HCT116 (cell line): ENCODE measurements around the gene HOXB3. TPM values are rescaled to one million over a fixed set of nuclear protein-coding genes. Genes with fewer than 3 reads are reported as not detected.

Experiments
- ATAC-seq: fragments of 200-7000 bp; cut with Tn5 transposase; 2 replicates; pipeline ENCODE4 v1.9.1; 2020; ENCODE audit warnings: mild to moderate bottlenecking, moderate library complexity
- BruUV-seq: library from RNA; stranded (reverse); fragments of 400-500 nt; replicated peaks from 2 replicates; lab custom pipeline; 2021; lab: Mats Ljungman, UMichigan
- CTCF ChIA-PET: fragments of 300-600 bp; sonication (Branson Sonifier 250); formaldehyde crosslinking; loops from one replicate; lab custom pipeline; 2021; ENCODE audit warnings: antibody characterized with exemption; lab: Charles Lee
- POLR2A ChIA-PET: fragments of 300-600, 350-600 bp; sonication (Branson Sonifier 250); formaldehyde crosslinking; loops from one replicate; lab custom pipeline; 2021; ENCODE audit warnings: antibody characterized with exemption; lab: Charles Lee
- RAD21 ChIA-PET, 2 experiments: fragments of 300-600 bp; sonication (Branson Sonifier 250); formaldehyde crosslinking; loops; one replicate each; lab custom pipeline; 2023; ENCODE audit warnings: low total read pairs in 2 of 2; ENCODE audit not compliant: uncharacterized antibody in 2 of 2, unreplicated experiment in 2 of 2, low non-redundant PET in 1 of 2; lab: Charles Lee
- DNase-seq: peaks from one replicate; pipeline ENCODE4 v3.0.0-alpha.2; 2010; ENCODE audit warnings: low read depth, low spot score
- H2AFZ ChIP-seq: fragments of 200-600 bp; shearing (Covaris generic), sonication (generic); 2 replicates; pipeline ENCODE4 v1.6.1; 2017; ENCODE audit warnings: low read depth, mixed run types, mixed read lengths, antibody characterized with exemption, low read length; ENCODE audit not compliant: poor library complexity, severe bottlenecking
- H3K27ac ChIP-seq: 2 replicates; pipeline ENCODE4 v1.5.1; 2012; ENCODE audit warnings: low read depth, low read length
- H3K27me3 ChIP-seq: fragments of 200-600 bp; sonication (generic); 2 replicates; pipeline ENCODE4 v1.6.1; 2016; ENCODE audit warnings: mixed run types, low read length, mixed read lengths; ENCODE audit not compliant: insufficient read depth
- H3K36me3 ChIP-seq, 2 experiments: fragments of 200-500 bp in 1 of 2; fragments of 200-600 bp in 1 of 2; sonication (Bioruptor generic) in 1 of 2; sonication (generic) in 1 of 2; 2 replicates each; pipeline versions ENCODE4 v1.5.1 to v1.6.1; 2014 to 2016; ENCODE audit warnings: low read length in 2 of 2, inconsistent platforms in 1 of 2, mixed read lengths in 1 of 2, mixed run types in 1 of 2; ENCODE audit not compliant: insufficient read depth in 2 of 2, control insufficient read depth in 1 of 2
- H3K4me1 ChIP-seq, 2 experiments: fragments of 200-600 bp in 1 of 2; sonication (generic) in 1 of 2; 2 replicates each; pipeline versions ENCODE4 v1.5.1 to v1.6.1; 2012 to 2017; ENCODE audit warnings: low read length in 2 of 2, inconsistent platforms in 1 of 2, mild to moderate bottlenecking in 1 of 2, mixed read lengths in 1 of 2, mixed run types in 1 of 2, moderate library complexity in 1 of 2; ENCODE audit not compliant: insufficient read depth in 2 of 2, control insufficient read depth in 1 of 2
- H3K4me2 ChIP-seq: fragments of 200-600 bp; sonication (generic); 2 replicates; pipeline ENCODE4 v1.6.1; 2017; ENCODE audit warnings: mixed run types, low read length, mixed read lengths
- H3K4me3 ChIP-seq, 2 experiments: fragments of 200-600 bp in 1 of 2; sonication (generic) in 1 of 2; replicated peaks in 1 of 2; 2 replicates each; pipeline ENCODE4 v1.5.1; 2011 to 2016; ENCODE audit warnings: low read length in 2 of 2, control low read depth in 1 of 2, low read depth in 1 of 2, mild to moderate bottlenecking in 1 of 2, mixed read lengths in 1 of 2, mixed run types in 1 of 2
- H3K79me2 ChIP-seq: fragments of 200-600 bp; sonication (generic); 2 replicates; pipeline ENCODE4 v1.6.1; 2017; ENCODE audit warnings: mild to moderate bottlenecking, mixed run types, low read length, moderate library complexity, mixed read lengths; ENCODE audit not compliant: insufficient read depth
- H3K9ac ChIP-seq: fragments of 200-600 bp; sonication (generic); 2 replicates; pipeline ENCODE4 v1.6.1; 2016; ENCODE audit warnings: low read length, mixed read lengths
- H3K9me2 ChIP-seq: fragments of 200-600 bp; sonication (generic), shearing (Covaris generic); 2 replicates; pipeline ENCODE4 v1.6.1; 2017; ENCODE audit warnings: mixed run types, mild to moderate bottlenecking, moderate library complexity; ENCODE audit not compliant: insufficient read depth
- H3K9me3 ChIP-seq, 2 experiments: fragments of 200-500 bp in 1 of 2; fragments of 200-600 bp in 1 of 2; sonication (Bioruptor generic) in 1 of 2; sonication (generic) in 1 of 2; 2 replicates each; pipeline ENCODE4 v1.6.1; 2014 to 2017; ENCODE audit warnings: low read length in 2 of 2, mixed read lengths in 2 of 2, inconsistent platforms in 1 of 2, low read depth in 1 of 2, mild to moderate bottlenecking in 1 of 2, mixed run types in 1 of 2, moderate library complexity in 1 of 2; ENCODE audit not compliant: control insufficient read depth in 1 of 2, insufficient read depth in 1 of 2
- H4K20me1 ChIP-seq: fragments of 200-600 bp; sonication (generic), shearing (Covaris generic); 2 replicates; pipeline ENCODE4 v1.6.1; 2017; ENCODE audit warnings: mixed run types, mild to moderate bottlenecking, moderate library complexity; ENCODE audit not compliant: insufficient read depth
- CEBPB ChIP-seq: IDR thresholded peaks from 2 replicates; pipeline ENCODE4 v1.6.1; 2012; ENCODE audit warnings: low read depth
- CTCF ChIP-seq, 3 experiments: fragments of 200-600 bp in 1 of 3; sonication (generic) in 1 of 3; IDR thresholded peaks in 2 of 3; conservative IDR thresholded peaks in 1 of 3; 2 replicates each; pipeline ENCODE4 v1.5.1; 2012 to 2017; ENCODE audit warnings: low read depth in 2 of 3, low read length in 2 of 3, antibody characterized with exemption in 1 of 3, borderline replicate concordance in 1 of 3, control low read depth in 1 of 3, mild to moderate bottlenecking in 1 of 3, mixed read lengths in 1 of 3, mixed run types in 1 of 3, moderate library complexity in 1 of 3; ENCODE audit not compliant: insufficient read depth in 1 of 3
- EGR1 ChIP-seq: IDR thresholded peaks from 2 replicates; pipeline ENCODE4 v1.6.1; 2012; ENCODE audit warnings: low read depth
- ELF1 ChIP-seq: IDR thresholded peaks from 2 replicates; pipeline ENCODE4 v1.6.1; 2012; ENCODE audit warnings: low read depth, borderline replicate concordance
- EZH2 ChIP-seq: fragments of 200-600 bp; sonication (generic); IDR thresholded peaks from 2 replicates; pipeline ENCODE4 v1.6.1; 2017; ENCODE audit warnings: antibody characterized with exemption, mixed run types
- EZH2phosphoT487 ChIP-seq: fragments of 200-600 bp; IDR thresholded peaks from 2 replicates; pipeline ENCODE4 v1.6.1; 2018; ENCODE audit warnings: antibody characterized with exemption, borderline replicate concordance
- FOSL1 ChIP-seq: IDR thresholded peaks from 2 replicates; pipeline ENCODE4 v1.6.1; 2012; ENCODE audit warnings: low read depth
- JUND ChIP-seq: IDR thresholded peaks from 2 replicates; pipeline ENCODE4 v1.6.1; 2012
- RAD21 ChIP-seq: IDR thresholded peaks from 2 replicates; pipeline ENCODE4 v1.6.1; 2012; ENCODE audit warnings: low read depth, mild to moderate bottlenecking
- REST ChIP-seq: IDR thresholded peaks from 2 replicates; pipeline ENCODE4 v1.6.1; 2012; ENCODE audit warnings: low read depth
- SIN3A ChIP-seq: IDR thresholded peaks from 2 replicates; pipeline ENCODE4 v1.6.1; 2012; ENCODE audit warnings: low read depth
- SP1 ChIP-seq: IDR thresholded peaks from 2 replicates; pipeline ENCODE4 v1.6.1; 2012; ENCODE audit warnings: low read depth
- SRF ChIP-seq: IDR thresholded peaks from 2 replicates; pipeline ENCODE4 v1.6.1; 2012; ENCODE audit warnings: low read depth
- TCF7L2 ChIP-seq: IDR thresholded peaks from 2 replicates; pipeline ENCODE4 v1.7.0; 2011; ENCODE audit warnings: borderline replicate concordance, inconsistent platforms; ENCODE audit not compliant: insufficient read depth, insufficient read length; ENCODE audit errors: extremely low read depth
- YY1 ChIP-seq: IDR thresholded peaks from 2 replicates; pipeline ENCODE4 v1.6.1; 2011; ENCODE audit warnings: low read length, low read depth, moderate library complexity, mild to moderate bottlenecking; ENCODE audit not compliant: insufficient replicate concordance; ENCODE audit errors: extremely low read depth
- ZFX ChIP-seq: fragments of 450-650 bp; IDR thresholded peaks from 2 replicates; pipeline ENCODE4 v1.6.1; 2017
- ZNF274 ChIP-seq: fragments of 200-500 bp; sonication (Bioruptor generic); IDR thresholded peaks from 2 replicates; pipeline ENCODE4 v1.6.1; 2014; ENCODE audit warnings: mild to moderate bottlenecking, low read depth, low read length, inconsistent platforms
- intact Hi-C: fragments of 100-400 bp; cut with micrococcal nuclease; formaldehyde crosslinking; loops from 2 replicates; pipeline ENCODE4 v1.10.0; 2022
- total RNA-seq: library from RNA; stranded (reverse); gene quantifications from one replicate; pipeline ENCODE4 v1.2.1, GENCODE V29; 2021; ENCODE audit not compliant: unreplicated experiment
- TF ChIP-seq, protein P1 (sequence below): IDR thresholded peaks from 2 replicates; pipeline ENCODE4 v1.6.1; 2011; ENCODE audit warnings: mild to moderate bottlenecking, low read length, moderate library complexity; ENCODE audit not compliant: insufficient replicate concordance; ENCODE audit errors: extremely low read depth
- TF ChIP-seq, protein P2 (sequence below): IDR thresholded peaks from 2 replicates; pipeline ENCODE4 v1.6.1; 2012

Gene HOXB3
- total RNA-seq, 1 experiment from 2014 or later = 19.8 TPM

GRCh38 chr17:48530208-48530886 lies 59.7 kb downstream of the HOXB3 start (continued):
- TF ChIP-seq EGR1 (no peak), CTCF (IDR thresholded peaks at IDR 0.05 in 2 of 3, conservative IDR thresholded peaks at IDR 0.05 in 1 of 3; ENCODE audit: borderline replicate concordance in 1 of 3, insufficient read depth in 1 of 3, low read depth in 2 of 3, low read length in 2 of 3) (no peak)

GRCh38 chr17:48529683-48530009 lies 60.4 kb downstream of the HOXB3 start:
- H3K9me2 ChIP-seq = no peaks in the 10 kb centered on the region
- H3K4me1 ChIP-seq = peaks cover 0 to 7% of the 10 kb centered on the region in 2 experiments; a peak in 2 of 4 replicates
- POLR2A ChIA-PET = no interaction called here
- no peak overlapping the region for H3K27ac ChIP-seq
- no peak overlapping the region for H3K4me3 ChIP-seq
- CTCF ChIA-PET = no interaction called here
- no peaks in the 10 kb centered on the region for H3K9me3 ChIP-seq
- no peaks in the 10 kb centered on the region for H4K20me1 ChIP-seq
- H3K9ac ChIP-seq = no peak overlapping the region
- no peaks in the 10 kb centered on the region for H3K36me3 ChIP-seq
- RAD21 ChIA-PET = no interaction called here
- no TSS peak for BruUV-seq
- no peak for DNase-seq
- ATAC-seq = no peak
- no peak overlapping the region for H3K4me2 ChIP-seq
- no peaks in the 10 kb centered on the region for H3K27me3 ChIP-seq
- no peak overlapping the region for H2AFZ ChIP-seq
- intact Hi-C loops = no loop called here
- H3K79me2 ChIP-seq = no peaks in the 10 kb centered on the region
- TF ChIP-seq SRF (no peak), CEBPB (no peak), SIN3A (no peak), EZH2 (no peak), EZH2phosphoT487 (no peak), RAD21 (no peak), ELF1 (no peak), REST (no peak), TCF7L2 (no peak), FOSL1 (no peak), ZFX (no peak), ZNF274 (no peak), SP1 (no peak), YY1 (no peak), JUND (no peak)
- TF ChIP-seq, protein P1, sequence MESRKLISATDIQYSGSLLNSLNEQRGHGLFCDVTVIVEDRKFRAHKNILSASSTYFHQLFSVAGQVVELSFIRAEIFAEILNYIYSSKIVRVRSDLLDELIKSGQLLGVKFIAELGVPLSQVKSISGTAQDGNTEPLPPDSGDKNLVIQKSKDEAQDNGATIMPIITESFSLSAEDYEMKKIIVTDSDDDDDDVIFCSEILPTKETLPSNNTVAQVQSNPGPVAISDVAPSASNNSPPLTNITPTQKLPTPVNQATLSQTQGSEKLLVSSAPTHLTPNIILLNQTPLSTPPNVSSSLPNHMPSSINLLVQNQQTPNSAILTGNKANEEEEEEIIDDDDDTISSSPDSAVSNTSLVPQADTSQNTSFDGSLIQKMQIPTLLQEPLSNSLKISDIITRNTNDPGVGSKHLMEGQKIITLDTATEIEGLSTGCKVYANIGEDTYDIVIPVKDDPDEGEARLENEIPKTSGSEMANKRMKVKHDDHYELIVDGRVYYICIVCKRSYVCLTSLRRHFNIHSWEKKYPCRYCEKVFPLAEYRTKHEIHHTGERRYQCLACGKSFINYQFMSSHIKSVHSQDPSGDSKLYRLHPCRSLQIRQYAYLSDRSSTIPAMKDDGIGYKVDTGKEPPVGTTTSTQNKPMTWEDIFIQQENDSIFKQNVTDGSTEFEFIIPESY = no peak
- TF ChIP-seq, protein P2, sequence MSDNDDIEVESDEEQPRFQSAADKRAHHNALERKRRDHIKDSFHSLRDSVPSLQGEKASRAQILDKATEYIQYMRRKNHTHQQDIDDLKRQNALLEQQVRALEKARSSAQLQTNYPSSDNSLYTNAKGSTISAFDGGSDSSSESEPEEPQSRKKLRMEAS = no peak
